KMS-11 (cell line): ENCODE results near the gene NAV2.

Experiments used
- H2AFZ ChIP-seq: fragments of 200-600 bp; sonication (generic); 2 replicates; pipeline ENCODE4 v1.6.1; 2016; ENCODE audit warnings: antibody characterized with exemption, mixed run types, low read depth
- H3K27ac ChIP-seq: fragments of 200-600 bp; sonication (generic); 2 replicates; pipeline ENCODE4 v1.6.1; 2016; ENCODE audit warnings: mild to moderate bottlenecking, mixed run types
- H3K27me3 ChIP-seq: fragments of 200-600 bp; sonication (generic); 2 replicates; pipeline ENCODE4 v1.6.1; 2017; ENCODE audit warnings: mild to moderate bottlenecking, low read depth, mixed run types, moderate library complexity; ENCODE audit not compliant: insufficient read depth
- H3K36me3 ChIP-seq: fragments of 200-600 bp; sonication (generic); 2 replicates; pipeline ENCODE4 v1.6.1; 2017; ENCODE audit warnings: mild to moderate bottlenecking, mixed run types; ENCODE audit not compliant: insufficient read depth
- H3K4me1 ChIP-seq: fragments of 200-600 bp; sonication (generic); 2 replicates; pipeline ENCODE4 v1.6.1; 2016; ENCODE audit warnings: mild to moderate bottlenecking, low read depth, mixed run types; ENCODE audit not compliant: poor library complexity, severe bottlenecking
- H3K4me2 ChIP-seq: fragments of 200-600 bp; sonication (generic); 2 replicates; pipeline ENCODE4 v1.7.0; 2016; ENCODE audit warnings: mild to moderate bottlenecking, mixed run types
- H3K4me3 ChIP-seq: fragments of 200-600 bp; sonication (generic); IDR thresholded peaks from 2 replicates; pipeline ENCODE4 v1.6.1; 2017; ENCODE audit warnings: low read depth, low read length, mixed read lengths; ENCODE audit not compliant: insufficient read depth
- H3K79me2 ChIP-seq: fragments of 200-600 bp; sonication (generic); 2 replicates; pipeline ENCODE4 v1.6.1; 2016; ENCODE audit warnings: low read depth, mixed run types; ENCODE audit not compliant: insufficient read depth
- H3K9ac ChIP-seq: fragments of 200-600 bp; sonication (generic); 2 replicates; pipeline ENCODE4 v1.6.1; 2016; ENCODE audit warnings: mild to moderate bottlenecking, mixed run types
- H4K20me1 ChIP-seq: fragments of 200-600 bp; sonication (generic); 2 replicates; pipeline ENCODE4 v1.6.1; 2016; ENCODE audit warnings: mild to moderate bottlenecking, mixed run types; ENCODE audit not compliant: insufficient read depth
- TF ChIP-seq, protein P1 (sequence below): fragments of 200-600 bp; sonication (generic); conservative IDR thresholded peaks from 2 replicates; pipeline ENCODE4 v1.6.1; 2017; ENCODE audit warnings: low read depth, mild to moderate bottlenecking, antibody characterized with exemption, low read length, moderate library complexity, mixed read lengths

The NAV2 gene

DNA sequence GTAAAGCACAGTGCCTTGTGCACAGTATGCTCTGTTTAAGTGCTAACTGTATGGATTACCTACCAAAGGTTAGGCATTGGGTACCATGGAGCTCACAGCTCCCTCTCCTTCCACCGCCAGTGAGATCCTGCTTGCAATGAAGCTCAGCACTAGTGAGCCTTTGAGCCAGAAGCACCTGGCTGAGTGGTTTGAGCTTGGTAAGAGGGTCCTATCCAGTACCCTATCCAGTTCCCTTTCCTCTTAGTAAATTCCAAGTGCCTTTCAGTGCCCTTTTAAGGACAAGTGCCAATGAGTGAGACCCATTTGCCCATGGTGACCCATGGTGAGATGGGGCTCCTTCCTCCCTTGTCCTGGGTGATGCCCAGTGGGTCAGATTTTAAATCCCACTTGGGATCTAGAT, 43.1 kb upstream of the NAV2 start:
- Histone ChIP-seq H3K79me2 (no peaks in the 10 kb centered on the region), H2AFZ (no peak overlapping the region), H3K4me2 (no peak overlapping the region), H3K4me1 (no peaks in the 10 kb centered on the region), H3K9ac (no peak overlapping the region), H4K20me1 (no peaks in the 10 kb centered on the region), H3K4me3 (no peak overlapping the region), H3K27ac (no peak overlapping the region), H3K36me3 (no peaks in the 10 kb centered on the region), H3K27me3 (no peaks in the 10 kb centered on the region)
- TF ChIP-seq, protein P1, sequence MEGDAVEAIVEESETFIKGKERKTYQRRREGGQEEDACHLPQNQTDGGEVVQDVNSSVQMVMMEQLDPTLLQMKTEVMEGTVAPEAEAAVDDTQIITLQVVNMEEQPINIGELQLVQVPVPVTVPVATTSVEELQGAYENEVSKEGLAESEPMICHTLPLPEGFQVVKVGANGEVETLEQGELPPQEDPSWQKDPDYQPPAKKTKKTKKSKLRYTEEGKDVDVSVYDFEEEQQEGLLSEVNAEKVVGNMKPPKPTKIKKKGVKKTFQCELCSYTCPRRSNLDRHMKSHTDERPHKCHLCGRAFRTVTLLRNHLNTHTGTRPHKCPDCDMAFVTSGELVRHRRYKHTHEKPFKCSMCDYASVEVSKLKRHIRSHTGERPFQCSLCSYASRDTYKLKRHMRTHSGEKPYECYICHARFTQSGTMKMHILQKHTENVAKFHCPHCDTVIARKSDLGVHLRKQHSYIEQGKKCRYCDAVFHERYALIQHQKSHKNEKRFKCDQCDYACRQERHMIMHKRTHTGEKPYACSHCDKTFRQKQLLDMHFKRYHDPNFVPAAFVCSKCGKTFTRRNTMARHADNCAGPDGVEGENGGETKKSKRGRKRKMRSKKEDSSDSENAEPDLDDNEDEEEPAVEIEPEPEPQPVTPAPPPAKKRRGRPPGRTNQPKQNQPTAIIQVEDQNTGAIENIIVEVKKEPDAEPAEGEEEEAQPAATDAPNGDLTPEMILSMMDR = no peak

DNA sequence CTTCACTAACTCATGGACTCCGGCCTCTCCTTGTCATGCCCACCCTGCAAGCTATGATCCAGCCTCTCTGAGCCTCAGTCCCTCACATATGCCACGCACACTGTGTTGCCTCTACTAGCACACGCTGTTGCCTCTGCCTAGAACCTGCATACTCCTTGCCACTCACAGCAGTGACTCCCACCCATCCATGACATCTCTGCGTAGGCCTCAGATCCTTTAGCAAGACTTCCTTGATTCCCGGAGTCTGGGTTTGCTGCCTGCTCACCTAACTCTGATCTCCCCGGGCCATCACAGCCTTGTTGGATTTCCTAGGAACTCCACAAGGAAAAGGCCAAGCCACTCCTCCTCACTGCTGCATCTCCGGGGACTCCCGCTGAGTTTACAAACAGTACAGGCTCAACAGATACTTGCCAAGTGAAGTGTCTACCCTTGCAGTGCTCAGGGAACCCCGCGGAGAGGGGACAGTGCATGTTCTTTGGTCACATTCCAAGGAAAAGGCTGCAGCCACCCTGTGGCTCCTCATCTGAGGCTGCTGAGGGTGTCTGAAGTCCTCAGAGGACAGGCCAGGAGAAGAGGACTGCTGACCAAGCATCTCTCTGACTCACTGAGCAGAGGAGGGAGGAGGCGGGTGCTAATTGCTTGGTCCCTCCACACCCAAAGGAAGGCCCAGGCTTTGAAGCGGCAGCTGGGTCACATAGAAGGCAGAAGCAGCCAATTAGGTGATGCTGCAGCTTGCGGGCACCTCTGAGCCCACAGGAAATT, 42.4 kb upstream of the NAV2 start:
- TF ChIP-seq, protein P1 = no peak
- no peaks in the 10 kb centered on the region for H4K20me1 ChIP-seq
- no peaks in the 10 kb centered on the region for H3K79me2 ChIP-seq
- H3K4me1 ChIP-seq = no peaks in the 10 kb centered on the region
- no peaks in the 10 kb centered on the region for H3K27me3 ChIP-seq
- no peak overlapping the region for H2AFZ ChIP-seq
- no peaks in the 10 kb centered on the region for H3K36me3 ChIP-seq
- H3K9ac ChIP-seq = no peak overlapping the region
- no peak overlapping the region for H3K4me3 ChIP-seq
- H3K4me2 ChIP-seq = no peak overlapping the region
- no peak overlapping the region for H3K27ac ChIP-seq

DNA sequence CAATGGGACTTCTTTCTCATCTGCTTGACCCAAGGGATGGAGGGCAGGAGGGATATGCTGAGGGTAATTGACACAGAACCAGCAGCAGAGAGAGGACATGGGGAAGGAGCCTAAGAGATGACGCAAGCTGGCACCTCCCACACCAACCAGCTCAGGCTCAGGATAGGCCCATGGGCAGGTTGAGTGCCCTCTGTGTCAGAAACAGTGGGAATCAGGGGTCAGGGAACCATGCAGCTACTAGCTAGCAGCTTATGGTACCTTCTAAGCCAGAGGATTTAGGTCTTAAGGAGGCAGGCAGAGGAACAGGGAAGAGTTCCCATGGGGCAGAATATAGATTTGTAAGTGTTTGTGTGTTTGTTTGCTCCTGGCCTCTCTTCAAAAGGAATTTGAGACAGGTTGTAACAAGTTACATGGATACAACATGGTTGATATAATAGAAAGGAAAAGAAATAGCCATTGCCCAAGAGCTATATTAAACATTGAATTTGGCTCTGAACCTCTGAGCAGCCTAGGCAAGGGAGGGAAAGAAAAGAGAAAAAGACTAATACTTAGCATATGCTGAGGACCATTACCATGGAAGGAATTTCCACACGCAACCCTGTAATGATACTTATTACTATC, 39.9 kb upstream of the NAV2 start:
- no peaks in the 10 kb centered on the region for H3K27me3 ChIP-seq
- H4K20me1 ChIP-seq = no peaks in the 10 kb centered on the region
- no peaks in the 10 kb centered on the region for H3K36me3 ChIP-seq
- H3K4me2 ChIP-seq = no peak overlapping the region
- no peaks in the 10 kb centered on the region for H3K79me2 ChIP-seq
- H3K4me1 ChIP-seq = no peaks in the 10 kb centered on the region
- H3K9ac ChIP-seq = no peak overlapping the region
- TF ChIP-seq, protein P1 = no peak
- no peak overlapping the region for H3K4me3 ChIP-seq
- H2AFZ ChIP-seq = no peak overlapping the region
- no peak overlapping the region for H3K27ac ChIP-seq

DNA sequence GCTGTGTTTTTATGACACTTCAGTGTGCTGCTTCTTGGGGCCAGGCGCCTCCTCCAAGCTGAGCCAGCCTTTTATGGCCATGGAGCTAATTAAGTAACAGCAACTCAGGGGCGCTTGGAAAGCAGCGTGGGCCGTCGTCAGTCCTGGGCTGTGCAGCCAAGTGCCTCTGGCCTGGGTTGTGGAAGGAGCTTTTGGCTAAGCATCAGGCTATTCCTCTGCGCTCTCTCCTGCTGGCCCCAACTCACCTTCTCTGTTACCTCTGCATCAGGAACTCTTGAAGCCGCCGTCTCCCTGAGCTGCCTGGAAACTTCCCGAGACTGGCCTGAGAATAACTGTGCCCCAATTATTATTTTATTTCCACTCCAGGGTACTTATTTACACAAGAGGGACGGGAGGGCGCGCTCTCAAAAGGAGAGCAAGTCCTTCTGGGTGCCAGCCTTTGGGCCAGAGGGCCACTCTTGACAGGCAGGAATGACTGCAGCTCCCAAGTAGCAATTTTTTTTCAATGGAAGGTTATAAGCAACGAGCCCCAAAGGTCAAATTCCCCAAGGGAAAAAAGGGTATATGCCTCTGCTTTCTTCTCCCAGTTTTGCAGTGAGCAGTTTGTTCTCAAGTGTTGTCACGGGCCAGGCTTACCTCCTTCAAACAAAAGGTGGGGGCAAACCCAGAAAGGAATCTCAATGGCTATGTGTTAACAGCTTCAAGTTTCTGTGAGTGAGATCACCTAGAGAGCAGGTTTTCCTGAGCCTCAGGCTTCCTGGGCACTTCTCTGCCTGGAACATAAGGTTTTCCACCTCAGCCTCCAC, 38.5 kb upstream of the NAV2 start:
- Histone ChIP-seq H3K79me2 (no peaks in the 10 kb centered on the region), H3K9ac (no peak overlapping the region), H3K4me1 (no peaks in the 10 kb centered on the region), H3K27me3 (no peaks in the 10 kb centered on the region), H4K20me1 (no peaks in the 10 kb centered on the region), H3K27ac (no peak overlapping the region), H2AFZ (no peak overlapping the region), H3K4me2 (no peak overlapping the region), H3K36me3 (no peaks in the 10 kb centered on the region), H3K4me3 (no peak overlapping the region)
- TF ChIP-seq, protein P1 = no peak
